Activated naive CD4-positive, alpha-beta T cell treated with anti-CD3 and anti-CD28 coated beads, Interleukin-2, amount 50 U/mL, for 24 hours (primary cell): Measurements from ENCODE around the gene DOCK7.

Experiments used
- H3K27ac Mint-ChIP-seq: one replicate; pipeline ENCODE4 v1.8.0; 2021; ENCODE audit warnings: mild to moderate bottlenecking, mixed read lengths
- H3K27me3 Mint-ChIP-seq: one replicate; pipeline ENCODE4 v1.8.0; 2021; ENCODE audit warnings: mixed read lengths
- H3K36me3 Mint-ChIP-seq: one replicate; pipeline ENCODE4 v1.8.0; 2021; ENCODE audit warnings: mixed read lengths
- H3K4me1 Mint-ChIP-seq: one replicate; pipeline ENCODE4 v1.8.0; 2021; ENCODE audit warnings: mixed read lengths
- H3K4me3 Mint-ChIP-seq: one replicate; pipeline ENCODE4 v1.8.0; 2021; ENCODE audit warnings: mild to moderate bottlenecking, mixed read lengths
- H3K9me3 Mint-ChIP-seq: one replicate; pipeline ENCODE4 v1.8.0; 2021; ENCODE audit warnings: mixed read lengths

Gene DOCK7

DNA sequence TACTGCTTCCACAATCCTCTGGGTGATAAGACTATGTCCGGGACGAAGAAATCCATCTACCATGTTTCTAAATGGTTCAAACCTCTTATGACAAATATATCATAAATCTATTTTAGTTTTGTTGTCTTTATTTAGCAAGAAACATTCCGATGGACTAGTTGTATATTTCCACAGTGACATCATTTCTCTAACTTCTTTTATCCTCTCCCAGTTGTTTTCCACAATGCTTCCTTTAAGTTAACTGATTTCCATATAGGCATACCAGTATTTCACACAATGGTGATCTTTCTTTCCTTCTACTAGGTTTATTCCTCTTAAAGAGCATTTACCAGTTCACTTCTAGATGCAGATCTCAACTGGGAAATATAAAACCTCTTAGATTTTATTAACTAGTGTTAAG is 206.5 kb downstream of the DOCK7 start:
- Mint-ChIP-seq H3K36me3 (peaks cover 5% of the 10 kb centered on the region), H3K27me3 (no peaks in the 10 kb centered on the region), H3K9me3 (no peaks in the 10 kb centered on the region), H3K4me1 (no peaks in the 10 kb centered on the region), H3K4me3 (no peak overlapping the region), H3K27ac (no peak overlapping the region)

GRCh38 chr1:62476525-62477219 is 211.5 kb downstream of the DOCK7 start:
- Mint-ChIP-seq H3K4me3 (no peak overlapping the region), H3K9me3 (no peaks in the 10 kb centered on the region), H3K27me3 (no peaks in the 10 kb centered on the region), H3K27ac (no peak overlapping the region), H3K36me3 (peaks cover 10% of the 10 kb centered on the region), H3K4me1 (no peaks in the 10 kb centered on the region)

DNA sequence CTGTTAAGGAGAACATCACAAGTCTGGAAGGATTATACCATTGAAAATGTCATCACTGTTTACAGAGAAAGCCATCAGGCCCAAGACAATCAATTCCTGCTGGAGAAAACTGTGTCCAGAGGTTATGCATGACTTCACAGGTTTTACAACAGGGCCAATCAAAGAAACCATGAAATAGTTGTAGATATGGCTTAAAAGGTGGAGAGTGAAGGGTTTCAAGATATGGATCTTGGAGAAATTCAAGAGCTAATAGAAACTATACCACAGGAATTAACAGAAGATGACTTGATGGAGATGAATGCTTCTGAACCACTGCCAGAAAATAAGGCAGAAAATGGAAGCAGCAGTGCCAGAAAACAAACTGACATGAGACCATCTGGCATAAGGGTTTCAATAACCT is 221.1 kb downstream of the DOCK7 start:
- Mint-ChIP-seq H3K9me3 (peaks cover 7% of the 10 kb centered on the region), H3K36me3 (peaks cover 27% of the 10 kb centered on the region), H3K4me1 (no peaks in the 10 kb centered on the region)

DNA sequence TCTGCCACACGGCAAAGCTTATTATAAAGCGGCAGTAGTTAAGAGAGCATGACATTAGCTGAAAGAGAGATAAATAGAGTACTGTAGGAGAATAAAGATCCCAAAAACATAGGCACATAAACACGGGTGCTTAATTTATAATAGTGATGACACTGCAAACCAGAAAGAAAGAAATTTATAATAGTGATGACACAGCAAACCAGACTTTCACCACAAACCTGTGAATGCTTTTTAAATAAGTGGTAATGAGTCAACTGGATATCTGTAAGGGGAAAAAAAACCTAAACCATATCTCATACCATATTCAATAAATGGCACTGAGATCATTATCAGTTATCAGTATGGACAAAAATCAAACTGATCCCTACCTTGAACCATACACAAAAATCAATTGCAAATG is 225.8 kb downstream of the DOCK7 start:
- H3K4me3 Mint-ChIP-seq: no peak overlapping the region
- no peak overlapping the region for H3K27ac Mint-ChIP-seq

More for the DNA sequence above, 221.1 kb downstream of the DOCK7 start:
- H3K27me3 Mint-ChIP-seq: no peaks in the 10 kb centered on the region
- no peak overlapping the region for H3K27ac Mint-ChIP-seq
- H3K4me3 Mint-ChIP-seq: no peak overlapping the region

GRCh38 chr1:62457955-62458354 is 230.2 kb downstream of the DOCK7 start:
- Mint-ChIP-seq H3K36me3 (peaks cover 3% of the 10 kb centered on the region), H3K4me1 (no peaks in the 10 kb centered on the region), H3K9me3 (no peaks in the 10 kb centered on the region), H3K27me3 (no peaks in the 10 kb centered on the region), H3K27ac (no peak overlapping the region), H3K4me3 (no peak overlapping the region)

More for the DNA sequence above, 225.8 kb downstream of the DOCK7 start:
- H3K9me3 Mint-ChIP-seq: no peaks in the 10 kb centered on the region
- H3K36me3 Mint-ChIP-seq: peaks cover 5% of the 10 kb centered on the region
- H3K27me3 Mint-ChIP-seq: no peaks in the 10 kb centered on the region
- H3K4me1 Mint-ChIP-seq: no peaks in the 10 kb centered on the region

DNA sequence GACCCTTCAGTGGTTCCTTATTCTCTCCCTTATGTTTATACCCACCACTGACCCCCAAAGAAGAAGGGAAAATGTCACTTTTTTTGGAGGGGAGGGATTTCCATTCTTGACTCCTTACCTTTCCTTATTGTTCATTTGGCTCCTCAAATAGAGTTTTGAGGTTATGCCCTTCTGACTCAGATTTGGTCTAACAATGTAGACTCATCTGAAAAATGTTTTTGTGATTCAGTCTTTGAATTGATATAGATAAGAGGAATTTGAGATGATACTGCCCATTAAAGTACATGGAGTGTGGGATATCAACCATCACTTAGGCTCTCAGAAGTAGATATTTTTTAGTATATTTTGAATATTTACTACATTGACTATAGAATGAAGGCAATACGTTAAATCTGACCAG is 235.2 kb downstream of the DOCK7 start:
- Mint-ChIP-seq H3K4me3 (no peak overlapping the region), H3K4me1 (peaks cover 6% of the 10 kb centered on the region), H3K36me3 (peaks cover 14% of the 10 kb centered on the region), H3K27ac (peak overlapping the region; percentile 6), H3K27me3 (no peaks in the 10 kb centered on the region), H3K9me3 (no peaks in the 10 kb centered on the region)

DNA sequence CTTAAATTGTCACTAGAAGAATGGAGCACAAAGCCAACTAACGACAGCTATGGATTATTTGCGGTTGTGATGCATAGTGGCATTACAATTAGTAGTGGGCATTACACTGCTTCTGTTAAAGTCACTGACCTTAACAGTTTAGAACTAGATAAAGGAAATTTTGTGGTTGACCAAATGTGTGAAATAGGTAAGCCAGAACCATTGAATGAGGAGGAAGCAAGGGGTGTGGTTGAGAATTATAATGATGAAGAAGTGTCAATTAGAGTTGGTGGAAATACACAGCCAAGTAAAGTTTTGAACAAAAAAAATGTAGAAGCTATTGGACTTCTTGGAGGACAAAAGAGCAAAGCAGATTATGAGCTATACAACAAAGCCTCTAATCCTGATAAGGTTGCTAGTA is 237.9 kb downstream of the DOCK7 start:
- Mint-ChIP-seq H3K36me3 (peaks cover 17% of the 10 kb centered on the region), H3K27ac (peak overlapping the region; percentile 5), H3K4me1 (peaks cover 6% of the 10 kb centered on the region), H3K9me3 (no peaks in the 10 kb centered on the region), H3K27me3 (no peaks in the 10 kb centered on the region), H3K4me3 (no peak overlapping the region)

GRCh38 chr1:62448221-62448933 is 239.8 kb downstream of the DOCK7 start:
- Mint-ChIP-seq H3K4me3 (no peak overlapping the region), H3K36me3 (peaks cover 20% of the 10 kb centered on the region), H3K27ac (no peak overlapping the region), H3K27me3 (no peaks in the 10 kb centered on the region), H3K4me1 (peaks cover 11% of the 10 kb centered on the region), H3K9me3 (no peaks in the 10 kb centered on the region)

- Mint-ChIP-seq H3K27me3 (no peaks in the 10 kb centered on the region), H3K4me3 (no peak overlapping the region), H3K36me3 (peaks cover 13% of the 10 kb centered on the region), H3K9me3 (no peaks in the 10 kb centered on the region), H3K4me1 (peaks cover 29% of the 10 kb centered on the region), H3K27ac (peak overlapping the region; percentile 36)
Observed at GRCh38 chr1:62444701-62445100, 243.5 kb downstream of the DOCK7 start.

DNA sequence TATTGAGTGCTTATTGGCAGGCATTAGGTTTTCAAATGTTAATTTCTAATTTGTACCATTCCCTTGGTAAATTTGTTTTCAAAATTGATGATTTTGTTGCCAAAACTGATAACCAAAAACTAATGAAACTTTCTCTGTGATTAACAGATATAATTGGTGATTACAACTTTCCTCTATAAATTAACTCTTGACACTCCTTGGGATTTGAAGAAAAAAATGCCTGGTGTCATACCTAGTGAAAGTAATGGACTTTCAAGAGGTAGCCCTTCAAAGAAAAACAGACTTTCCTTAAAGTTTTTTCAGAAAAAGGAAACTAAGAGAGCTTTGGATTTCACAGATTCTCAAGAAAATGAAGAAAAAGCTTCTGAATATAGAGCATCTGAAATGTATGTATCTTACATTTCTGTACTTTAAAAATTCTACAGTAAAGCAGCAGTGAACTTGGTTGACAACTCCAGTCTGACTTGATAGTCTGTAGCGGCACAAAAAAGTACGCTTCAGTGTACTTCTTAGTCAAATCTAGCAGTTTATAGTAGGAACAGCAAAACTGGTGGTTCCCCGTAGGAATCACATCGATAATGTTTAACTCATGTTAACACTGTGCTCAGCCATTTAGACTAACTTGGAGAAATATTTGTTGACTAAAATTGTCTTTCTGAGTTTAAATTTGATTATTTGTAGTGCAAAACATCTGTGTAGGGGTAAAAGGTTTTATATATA is 248.4 kb downstream of the DOCK7 start:
- H3K4me1 Mint-ChIP-seq: peaks cover 52% of the 10 kb centered on the region
- peak overlapping the region; percentile 30 for H3K27ac Mint-ChIP-seq
- peaks cover 5% of the 10 kb centered on the region for H3K9me3 Mint-ChIP-seq
- H3K4me3 Mint-ChIP-seq: peak overlapping the region; percentile 59
- H3K27me3 Mint-ChIP-seq: no peaks in the 10 kb centered on the region
- H3K36me3 Mint-ChIP-seq: peaks cover 6% of the 10 kb centered on the region

DNA sequence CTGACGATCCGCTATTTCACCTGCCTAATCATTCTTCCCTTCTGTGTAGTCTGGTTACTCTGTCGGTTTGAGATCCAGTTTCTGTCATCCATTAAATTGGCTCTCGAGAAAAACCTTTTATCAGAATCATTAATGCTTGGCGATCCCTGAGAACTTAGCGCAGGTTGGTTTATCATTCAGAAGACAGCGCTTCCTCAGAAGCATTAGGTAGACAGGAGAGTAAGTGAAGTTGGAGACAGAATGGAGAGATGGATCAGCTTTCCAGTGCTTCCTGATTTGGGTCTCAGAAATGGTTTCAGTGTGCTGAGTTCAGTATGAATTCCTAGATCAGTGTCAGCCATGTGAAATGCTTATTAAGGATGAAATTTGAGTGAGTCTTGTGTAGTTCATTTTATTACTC is 250.0 kb downstream of the DOCK7 start:
- Mint-ChIP-seq H3K27ac (peak overlapping the region; percentile 88), H3K4me3 (peak overlapping the region; percentile 94), H3K27me3 (no peaks in the 10 kb centered on the region), H3K9me3 (peaks cover 5% of the 10 kb centered on the region), H3K4me1 (peaks cover 48% of the 10 kb centered on the region), H3K36me3 (peaks cover 3% of the 10 kb centered on the region)

DNA sequence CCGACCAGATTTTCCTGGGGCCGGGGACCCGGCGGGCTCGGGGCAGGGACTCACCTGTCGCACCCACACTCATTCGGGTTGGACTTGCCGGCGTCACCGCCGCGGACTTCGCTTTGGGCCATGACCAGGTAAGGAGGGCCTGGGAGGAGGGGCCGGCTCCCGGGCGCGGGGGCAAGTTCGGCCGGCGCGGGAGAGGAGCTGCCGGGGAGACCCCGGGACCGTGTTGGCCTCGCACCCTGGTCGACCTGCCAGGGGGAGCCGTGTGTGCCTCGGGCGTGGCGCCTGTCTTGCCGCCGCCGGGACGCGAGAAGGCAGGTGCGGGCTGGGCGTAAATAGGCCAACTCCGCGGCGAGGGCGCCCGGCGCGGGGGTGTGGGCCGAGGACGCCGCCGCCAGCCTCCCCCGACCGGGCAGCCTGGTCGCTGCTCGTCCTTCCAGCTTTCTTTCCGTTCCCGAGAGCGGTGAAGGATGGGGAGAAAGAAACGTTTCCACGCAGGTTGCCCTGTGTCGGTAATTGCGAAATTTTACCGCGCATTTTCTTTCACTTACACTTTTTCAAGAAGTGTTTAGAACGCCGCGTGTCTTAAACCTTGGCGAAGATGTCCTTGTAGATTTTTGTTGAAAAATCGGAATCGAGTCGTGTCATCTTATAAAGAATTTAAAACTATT is 250.8 kb downstream of the DOCK7 start:
- H3K27me3 Mint-ChIP-seq: no peaks in the 10 kb centered on the region
- peak overlapping the region; percentile 94 for H3K4me3 Mint-ChIP-seq
- H3K27ac Mint-ChIP-seq: peak overlapping the region; percentile 99
- H3K4me1 Mint-ChIP-seq: peaks cover 48% of the 10 kb centered on the region
- peaks cover 5% of the 10 kb centered on the region for H3K9me3 Mint-ChIP-seq
- peaks cover 3% of the 10 kb centered on the region for H3K36me3 Mint-ChIP-seq

GRCh38 chr1:62436466-62437272 is 251.5 kb downstream of the DOCK7 start, which contains the start of gene USP1:
Gene USP1 (plus strand): TSS chr1:62437049. CDS start chr1:62439868, 2,819 bp downstream.
- Mint-ChIP-seq H3K4me1 (peaks cover 43% of the 10 kb centered on the region), H3K9me3 (peaks cover 5% of the 10 kb centered on the region), H3K27me3 (no peaks in the 10 kb centered on the region), H3K27ac (peak within 1 kb of the TSS; percentile 99), H3K36me3 (peaks cover 2% of the 10 kb centered on the region), H3K4me3 (peak within 1 kb of the TSS; percentile 94)

DNA sequence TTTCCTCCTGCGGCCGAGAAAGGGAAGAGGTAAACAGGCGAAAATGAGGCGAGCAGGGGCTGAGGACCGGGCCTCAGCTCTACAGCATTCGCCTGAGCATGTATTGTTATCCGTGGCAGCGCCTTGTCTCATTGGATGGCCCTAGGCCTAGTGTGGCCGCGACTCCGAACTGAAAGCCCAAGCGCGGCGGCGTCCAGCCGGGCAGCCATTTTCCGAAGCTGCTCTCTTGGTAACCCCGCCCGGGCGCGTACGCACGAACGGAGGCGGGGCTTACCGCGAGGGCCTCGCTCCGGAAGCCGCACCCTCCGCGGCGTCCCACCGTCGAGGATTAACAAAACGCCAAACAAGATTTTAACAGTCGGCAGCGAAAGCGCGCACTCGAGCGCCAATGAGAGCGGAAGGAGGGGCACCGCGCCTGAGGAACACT is 252.1 kb downstream of the DOCK7 start:
- Mint-ChIP-seq H3K27ac (peak overlapping the region; percentile 99), H3K9me3 (peaks cover 5% of the 10 kb centered on the region), H3K36me3 (peaks cover 2% of the 10 kb centered on the region), H3K27me3 (no peaks in the 10 kb centered on the region), H3K4me1 (peaks cover 38% of the 10 kb centered on the region), H3K4me3 (peak overlapping the region; percentile 94)
